Loucy (cell line): Measurements from ENCODE around the gene SURF6.
A peak's percentile ranks its signal among the peaks of the same experiment; 100 is the strongest.

Source experiments
- H2AFZ ChIP-seq: fragments of 200-600 bp; sonication (generic); 2 replicates; pipeline ENCODE4 v1.6.0; 2016; ENCODE audit warnings: antibody characterized with exemption, mild to moderate bottlenecking, low read length, moderate library complexity
- H3F3A ChIP-seq: fragments of 200-600 bp; 2 replicates; pipeline ENCODE4 v1.6.0; 2016; ENCODE audit warnings: antibody characterized with exemption, low read depth, mild to moderate bottlenecking
- H3K27me3 ChIP-seq: fragments of 200-600 bp; sonication (generic); 2 replicates; pipeline ENCODE4 v1.6.1; 2014; ENCODE audit warnings: low read length, mild to moderate bottlenecking; ENCODE audit not compliant: insufficient read depth, poor library complexity, severe bottlenecking
- H3K36me3 ChIP-seq: fragments of 200-600 bp; sonication (generic); 2 replicates; pipeline ENCODE4 v1.6.1; 2016; ENCODE audit warnings: low read length; ENCODE audit not compliant: insufficient read depth
- H3K4me1 ChIP-seq: fragments of 200-600 bp; sonication (generic); 2 replicates; pipeline ENCODE4 v1.5.1; 2014; ENCODE audit warnings: low read length, mild to moderate bottlenecking; ENCODE audit not compliant: insufficient read depth, poor library complexity, severe bottlenecking
- H3K4me2 ChIP-seq: fragments of 200-600 bp; sonication (generic); 2 replicates; pipeline ENCODE4 v1.6.0; 2014; ENCODE audit warnings: antibody characterized with exemption, low read length, low read depth, mild to moderate bottlenecking; ENCODE audit not compliant: poor library complexity, severe bottlenecking
- H3K4me3 ChIP-seq: fragments of 200-600 bp; sonication (generic); 2 replicates; pipeline ENCODE4 v1.5.1; 2014; ENCODE audit warnings: low read length, mild to moderate bottlenecking, mixed read lengths; ENCODE audit not compliant: poor library complexity, severe bottlenecking
- H3K79me2 ChIP-seq: fragments of 200-600 bp; sonication (generic); 2 replicates; pipeline ENCODE4 v1.6.1; 2014; ENCODE audit warnings: low read length; ENCODE audit not compliant: insufficient read depth
- H3K9ac ChIP-seq: fragments of 200-600 bp; sonication (generic); 2 replicates; pipeline ENCODE4 v1.6.0; 2014; ENCODE audit warnings: mild to moderate bottlenecking, low read depth, low read length, moderate library complexity; ENCODE audit not compliant: poor library complexity, severe bottlenecking
- H3K9me2 ChIP-seq: fragments of 200-600 bp; sonication (generic); replicated peaks from 2 replicates; pipeline ENCODE4 v1.6.1; 2016; ENCODE audit warnings: low read depth, low read length, mixed read lengths
- H3K9me3 ChIP-seq: fragments of 200-600 bp; sonication (generic); 2 replicates; pipeline ENCODE4 v1.6.1; 2014; ENCODE audit warnings: mild to moderate bottlenecking, antibody characterized with exemption, low read length, low read depth; ENCODE audit not compliant: insufficient read depth
- H4K20me1 ChIP-seq: fragments of 200-600 bp; sonication (generic); 2 replicates; pipeline ENCODE4 v1.6.0; 2014; ENCODE audit warnings: antibody characterized with exemption, low read length, mild to moderate bottlenecking; ENCODE audit not compliant: insufficient read depth, poor library complexity, severe bottlenecking
- CTCF ChIP-seq: fragments of 200-600 bp; sonication (generic); conservative IDR thresholded peaks from 2 replicates; pipeline ENCODE4 v1.5.1; 2014; ENCODE audit warnings: mild to moderate bottlenecking, antibody characterized with exemption, low read length
- EZH2phosphoT487 ChIP-seq: fragments of 200-600 bp; IDR thresholded peaks from 2 replicates; pipeline ENCODE4 v1.6.1; 2018; ENCODE audit warnings: antibody characterized with exemption, mild to moderate bottlenecking, moderate library complexity, borderline replicate concordance

The SURF6 gene

GRCh38 chr9:133359399-133360175, 23.6 kb upstream of the SURF6 start:
- H2AFZ ChIP-seq: no peak overlapping the region
- H3K27me3 ChIP-seq: no peaks in the 10 kb centered on the region
- H3F3A ChIP-seq: no peaks in the 10 kb centered on the region
- peaks cover 30% of the 10 kb centered on the region for H4K20me1 ChIP-seq
- peaks cover 54% of the 10 kb centered on the region for H3K79me2 ChIP-seq
- H3K4me2 ChIP-seq: no peak overlapping the region
- H3K9me3 ChIP-seq: no peaks in the 10 kb centered on the region
- H3K9ac ChIP-seq: no peak overlapping the region
- H3K9me2 ChIP-seq: no peaks in the 10 kb centered on the region
- TF ChIP-seq CTCF (peak; percentile 63), EZH2phosphoT487 (no peak)
- H3K36me3 ChIP-seq: peaks cover 50% of the 10 kb centered on the region; the same call in 1 of the 2 replicates
- peaks cover 8% of the 10 kb centered on the region for H3K4me1 ChIP-seq
- H3K4me3 ChIP-seq: no peak overlapping the region

- peaks cover 20% of the 10 kb centered on the region for H4K20me1 ChIP-seq
- peak overlapping the region; percentile 85 for H3K4me2 ChIP-seq
- peak overlapping the region; percentile 94 for H3K4me3 ChIP-seq
- H3K9me2 ChIP-seq: no peaks in the 10 kb centered on the region
- H3K27me3 ChIP-seq: no peaks in the 10 kb centered on the region
- H3F3A ChIP-seq: no peaks in the 10 kb centered on the region
- H3K9me3 ChIP-seq: no peaks in the 10 kb centered on the region
- H3K9ac ChIP-seq: peak overlapping the region; percentile 80
- peaks cover 49% of the 10 kb centered on the region for H3K79me2 ChIP-seq
- peaks cover 8% of the 10 kb centered on the region for H3K4me1 ChIP-seq
- TF ChIP-seq CTCF: no peak
- TF ChIP-seq EZH2phosphoT487: no peak
- H2AFZ ChIP-seq: no peak overlapping the region
- H3K36me3 ChIP-seq: peaks cover 35% of the 10 kb centered on the region; the same call in 1 of the 2 replicates
Observed at GRCh38 chr9:133357656-133358055, 21.7 kb upstream of the SURF6 start.

- Histone ChIP-seq H3K36me3 (peaks cover 35% of the 10 kb centered on the region), H3K27me3 (no peaks in the 10 kb centered on the region), H3F3A (peaks cover 4% of the 10 kb centered on the region; the same call in 1 of the 2 replicates), H3K9ac (peak within 1 kb of the TSS; percentile 80), H3K9me2 (no peaks in the 10 kb centered on the region), H3K9me3 (no peaks in the 10 kb centered on the region), H3K4me3 (peak within 1 kb of the TSS; percentile 94), H3K79me2 (peaks cover 52% of the 10 kb centered on the region), H4K20me1 (peaks cover 29% of the 10 kb centered on the region), H2AFZ (peak within 1 kb of the TSS; percentile 58), H3K4me2 (peak within 1 kb of the TSS; percentile 95), H3K4me1 (peaks cover 8% of the 10 kb centered on the region)
- TF ChIP-seq EZH2phosphoT487: no peak
- TF ChIP-seq CTCF: 0 out of 2 replicates have a peak, but pooled peaks have one; percentile 13
Observed at GRCh38 chr9:133356391-133357091, 20.6 kb upstream of the SURF6 start, which contains the start of the genes SURF1 and SURF2. SURF1 (minus strand) TSS chr9:133356487; CDS start chr9:133356453, 34 bp downstream. SURF2 (plus strand) TSS chr9:133356550; CDS start chr9:133356593, 43 bp downstream.
